D721Med (cell line): ENCODE results near the gene RNF167.

Experiments used
- DNase-seq: peaks from one replicate; pipeline ENCODE4 v3.0.0; 2011; ENCODE audit warnings: low spot score; ENCODE audit not compliant: insufficient read length
- FAIRE-seq: peaks from 2 replicates; lab custom pipeline; 2011; peaks lifted over from hg19 to GRCh38; lab: Jason Lieb, UNC
- CTCF ChIP-seq: IDR thresholded peaks from 2 replicates; pipeline ENCODE4 v1.5.1; 2012; ENCODE audit warnings: mild to moderate bottlenecking, control low read depth; ENCODE audit not compliant: insufficient read depth; ENCODE audit errors: missing control alignments

The RNF167 gene

GRCh38 chr17:4937553-4937952 is 2.5 kb upstream of the RNF167 start:
- FAIRE-seq = no peak
- no peak for TF ChIP-seq CTCF
- DNase-seq = no peak

GRCh38 chr17:4938069-4938491 is 2.0 kb upstream of the RNF167 start:
- no peak for FAIRE-seq

GRCh38 chr17:4938688-4939545 is 1.2 kb upstream of the RNF167 start:
- no peak for TF ChIP-seq CTCF
- no peak for DNase-seq
- no peak for FAIRE-seq

More at GRCh38 chr17:4938069-4938491, 2.0 kb upstream of the RNF167 start:
- no peak for DNase-seq
- TF ChIP-seq CTCF = no peak

- no peak for DNase-seq
- no peak for FAIRE-seq
- no peak for TF ChIP-seq CTCF
Measured at GRCh38 chr17:4939546-4939795, 597 bp upstream of the RNF167 start.

- no peak for TF ChIP-seq CTCF
- DNase-seq (peak; percentile 80), FAIRE-seq (no peak)
Measured at GRCh38 chr17:4940555-4941318, 669 bp downstream of the RNF167 start.

- no peak for TF ChIP-seq CTCF
- FAIRE-seq = no peak
- no peak for DNase-seq
Measured at GRCh38 chr17:4941319-4941610, 1.2 kb downstream of the RNF167 start.
